HG03060 (cell line): ENCODE data around the gene NPHS2.
"Not testable (repeated sequence)": the region's sequence is repeated elsewhere in the genome, so short reads cannot be mapped to it uniquely, and the experiment has no call there.

ENCODE experiments used
- ATAC-seq: cut with Tn5 transposase; IDR thresholded peaks from one replicate; pipeline ENCODE4 v1.9.1; 2021; ENCODE audit warnings: low read depth, moderate number of reproducible peaks; ENCODE audit not compliant: unreplicated experiment

Gene NPHS2

DNA sequence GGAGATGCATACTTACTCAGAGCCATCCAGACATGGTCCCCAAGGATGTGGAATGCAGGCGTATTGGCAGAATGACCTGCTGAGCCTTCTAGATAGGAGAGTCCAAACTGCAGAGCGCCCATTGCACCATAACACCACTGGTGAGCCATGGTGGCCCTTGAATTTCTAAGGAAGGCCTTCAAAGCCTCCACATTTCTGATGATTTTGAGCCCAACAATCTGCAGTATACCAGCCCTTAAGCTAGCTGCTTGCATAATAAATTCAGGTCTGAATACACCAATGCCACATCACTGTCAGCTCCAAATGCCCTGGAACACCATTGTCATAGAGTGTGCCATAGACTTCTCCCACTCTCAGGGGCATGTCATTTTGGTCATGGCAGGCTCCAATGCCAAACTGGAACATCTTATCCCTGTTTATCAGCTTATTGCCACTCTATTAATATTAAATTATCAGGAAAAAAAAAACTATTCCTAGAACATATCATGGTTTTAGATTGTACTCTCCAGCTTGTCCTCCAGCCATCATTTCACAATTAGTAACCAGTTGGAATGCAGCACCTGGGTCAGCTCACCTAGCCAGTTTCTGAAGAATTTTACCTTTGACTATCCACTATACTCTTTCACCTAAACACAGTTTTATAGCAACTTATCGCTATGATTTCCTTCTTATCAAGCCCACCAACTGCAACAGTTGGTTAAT lies 26.9 kb downstream of the NPHS2 start:
- no peak for ATAC-seq

DNA sequence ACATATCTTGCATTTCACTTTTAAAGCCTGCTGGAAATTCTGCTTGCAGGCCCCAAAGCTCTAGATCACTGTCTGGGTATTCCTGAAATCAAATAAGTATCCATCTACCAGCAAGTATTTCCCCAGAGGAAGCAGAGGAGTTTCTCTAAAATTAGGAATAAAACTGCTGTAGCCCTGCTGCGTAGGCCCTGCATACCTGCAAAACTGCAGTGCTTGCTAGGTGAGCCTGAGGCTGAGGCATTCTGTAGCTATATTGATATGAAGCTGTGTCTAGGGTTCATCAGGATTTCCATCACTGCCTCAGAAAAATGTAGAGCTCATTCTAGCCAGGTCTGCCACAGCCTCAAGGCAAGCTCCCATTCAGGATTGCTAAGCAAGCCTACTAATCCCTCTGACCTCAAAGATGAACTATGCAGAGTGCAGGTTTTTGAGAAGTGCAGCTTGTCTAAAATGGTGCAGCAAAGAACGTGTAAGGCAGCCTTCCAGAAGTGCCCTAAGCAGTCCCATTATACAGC lies 28.7 kb downstream of the NPHS2 start:
- no peak for ATAC-seq

DNA sequence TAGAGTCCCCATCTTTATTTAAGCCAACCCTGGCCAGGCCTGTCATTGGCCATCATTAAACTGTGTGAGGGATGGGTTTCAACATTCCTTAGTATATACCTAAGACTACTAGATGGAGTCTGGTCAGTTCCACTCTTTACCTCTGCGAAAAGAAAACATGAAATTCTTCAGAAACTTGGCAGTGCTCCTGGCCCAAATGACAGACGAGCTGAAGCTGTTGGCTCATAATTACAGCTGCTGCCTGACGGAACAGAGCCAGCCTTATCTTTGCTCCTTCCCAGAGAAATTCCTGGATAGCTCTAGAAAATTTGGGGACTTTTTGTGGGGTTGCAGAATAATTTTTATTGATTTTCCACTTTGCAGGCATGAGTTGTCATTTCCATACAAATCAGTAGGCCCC lies 30.4 kb downstream of the NPHS2 start:
- no peak for ATAC-seq

DNA sequence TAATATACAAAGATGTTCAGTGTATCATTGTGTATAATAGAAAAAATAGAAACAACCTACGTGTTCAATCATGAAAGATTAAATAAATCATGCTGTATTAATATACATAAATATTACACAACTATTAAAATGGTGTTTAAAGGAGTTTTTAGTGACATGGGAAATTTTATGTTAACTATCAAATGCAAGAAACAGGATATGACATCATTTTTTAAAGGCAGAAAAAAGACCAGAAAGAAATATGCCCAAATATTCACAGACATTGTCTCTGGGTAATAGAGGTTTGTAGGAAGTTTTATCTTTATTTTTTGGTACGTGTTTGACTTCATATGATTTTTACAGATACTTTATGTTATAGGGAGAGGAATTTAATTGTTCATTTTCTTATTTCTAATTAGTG lies 34.0 kb downstream of the NPHS2 start:
- ATAC-seq: no peak

DNA sequence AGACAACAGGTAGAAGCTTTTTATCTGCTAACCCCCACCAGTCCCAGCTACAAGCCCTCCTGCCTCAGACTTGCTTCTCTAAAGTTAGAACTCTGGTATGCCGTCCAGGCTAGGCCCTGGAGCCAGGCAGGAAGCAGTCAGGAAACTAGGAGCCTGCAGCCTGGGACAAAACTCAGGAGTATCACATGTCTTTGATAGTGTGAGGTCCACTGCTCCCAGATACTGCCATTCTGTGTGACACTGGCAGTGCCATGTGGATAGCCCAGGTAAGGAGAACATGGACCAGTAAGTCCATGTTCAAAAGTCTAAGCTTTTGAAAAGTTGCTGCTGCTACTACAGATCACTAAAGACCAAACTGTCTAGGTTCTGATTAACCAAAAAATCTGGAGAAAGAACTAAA lies 45.4 kb downstream of the NPHS2 start:
- no peak for ATAC-seq

DNA sequence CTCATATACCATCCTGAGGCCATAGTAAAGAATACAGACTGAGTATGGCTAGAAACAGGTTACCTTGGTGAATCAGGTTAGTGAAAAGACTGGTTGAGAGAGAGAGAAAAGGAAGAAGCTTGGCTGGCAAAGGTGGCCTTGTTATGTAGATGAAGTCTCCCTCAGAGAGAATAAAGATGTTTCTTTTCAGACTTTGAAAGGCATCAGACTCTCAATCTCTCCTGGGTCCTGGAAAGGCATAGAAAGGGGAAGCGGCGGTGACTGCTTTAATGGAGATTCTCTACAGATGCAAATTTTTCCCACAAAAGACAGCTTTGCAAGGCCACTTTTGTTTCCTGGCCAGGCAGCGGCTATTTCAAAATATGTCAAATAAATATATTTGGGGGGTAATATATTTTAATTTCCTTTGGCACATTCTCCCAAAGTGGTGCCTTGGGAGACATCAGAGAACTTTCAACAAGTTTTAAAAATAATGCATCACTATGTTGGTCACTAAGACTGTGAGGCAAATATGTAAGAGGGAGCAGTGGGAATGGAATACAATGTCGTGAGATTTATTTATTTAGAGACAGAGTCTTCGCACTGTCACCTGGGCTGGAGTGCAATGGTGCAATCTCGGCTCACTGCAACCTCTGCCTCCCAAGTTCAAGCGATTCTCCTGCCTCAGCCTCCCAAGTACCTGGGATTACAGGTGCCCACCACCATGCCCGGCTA lies 46.1 kb downstream of the NPHS2 start:
- no peak for ATAC-seq

DNA sequence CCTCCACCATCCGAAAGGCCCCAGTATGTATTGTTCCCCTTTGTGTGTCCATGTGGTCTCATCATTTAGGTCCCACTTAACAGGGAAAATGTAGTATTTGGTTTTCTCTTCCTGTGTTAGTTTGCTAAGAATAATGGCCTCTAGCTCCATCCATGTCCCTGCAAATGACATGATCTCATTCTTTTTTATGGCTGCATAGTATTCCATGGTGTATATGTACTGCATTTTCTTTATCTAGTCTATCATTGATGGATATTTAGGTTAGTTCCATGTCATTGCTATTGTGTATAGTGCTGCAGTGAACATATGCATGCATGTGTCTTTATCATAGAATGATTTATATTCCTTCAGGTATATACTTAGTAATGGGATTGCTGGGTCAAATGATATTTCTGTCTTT lies 57.2 kb downstream of the NPHS2 start:
- not testable (repeated sequence) for ATAC-seq

DNA sequence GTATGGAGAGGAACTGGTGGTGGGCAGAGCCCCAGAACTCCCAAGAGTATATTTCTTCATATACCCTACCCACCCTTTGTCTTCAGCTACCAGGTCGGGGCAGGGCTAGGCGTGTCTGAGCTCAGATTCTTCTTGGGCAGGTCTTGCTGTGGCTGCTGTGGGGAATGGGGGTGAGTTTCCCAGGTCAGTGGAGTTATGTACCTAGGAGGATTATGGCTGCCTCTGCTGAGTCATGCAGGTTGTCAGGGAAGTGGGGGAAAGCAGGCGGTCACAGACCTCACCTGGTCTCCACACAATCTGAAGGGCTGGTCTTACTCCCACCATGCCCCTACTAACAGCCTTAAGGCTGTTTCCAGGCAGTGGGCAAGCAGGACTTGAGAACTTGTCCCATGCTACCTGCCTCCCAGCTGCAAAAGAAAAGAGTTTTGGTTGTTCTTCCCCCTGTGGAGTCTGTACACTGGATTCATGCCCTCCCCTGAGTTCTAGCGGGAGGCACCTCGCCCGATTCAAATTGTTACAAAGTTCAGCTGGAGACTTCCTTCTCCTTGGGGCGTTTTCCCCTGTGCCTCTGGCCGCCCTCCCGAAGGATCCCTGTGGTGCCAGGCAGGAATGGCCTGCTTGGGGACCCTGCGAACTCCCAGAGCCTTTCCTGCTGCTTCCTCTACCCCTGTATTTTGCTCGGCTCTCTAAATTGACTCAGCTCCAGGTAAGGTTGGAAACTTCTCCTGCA lies 58.6 kb downstream of the NPHS2 start:
- no peak for ATAC-seq

DNA sequence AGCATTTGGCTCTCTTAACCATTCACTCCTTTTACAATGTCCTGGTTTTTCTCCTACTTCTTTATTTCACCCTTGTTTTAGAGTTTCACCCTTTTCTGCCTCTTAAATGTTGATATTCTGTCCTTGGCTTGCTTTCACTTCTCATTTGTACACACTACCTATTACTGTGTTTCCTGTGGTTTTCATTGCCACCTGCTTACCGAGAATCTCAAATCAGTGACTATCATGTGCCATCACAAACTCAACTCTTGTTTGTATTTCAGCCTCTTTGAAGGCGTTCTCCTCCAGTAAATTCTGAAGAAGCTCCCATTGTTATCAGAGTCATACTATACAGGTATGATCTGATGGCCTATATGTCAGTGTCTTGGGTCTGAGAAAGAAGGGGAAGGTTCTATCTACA lies 65.7 kb downstream of the NPHS2 start:
- ATAC-seq: peak; percentile 86

DNA sequence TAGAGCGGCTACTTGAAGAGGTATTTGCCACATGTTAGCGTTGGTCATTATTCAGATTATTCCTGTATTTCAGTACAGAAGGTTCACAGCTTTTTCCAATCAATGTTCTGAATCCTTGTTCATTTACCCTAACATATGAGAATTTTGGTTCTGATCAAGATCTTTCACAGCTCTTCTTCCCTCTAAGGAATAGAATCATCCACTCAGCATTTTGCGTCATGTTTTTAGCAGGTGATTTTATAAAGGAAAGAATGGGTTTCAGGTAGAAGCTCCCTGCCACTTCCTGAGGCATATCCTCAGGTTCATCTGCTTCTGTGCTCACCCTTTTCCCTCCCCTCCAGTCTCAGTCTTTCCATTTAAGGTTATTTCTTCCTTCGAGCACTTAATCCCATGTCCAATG lies 66.4 kb downstream of the NPHS2 start:
- ATAC-seq: no peak

DNA sequence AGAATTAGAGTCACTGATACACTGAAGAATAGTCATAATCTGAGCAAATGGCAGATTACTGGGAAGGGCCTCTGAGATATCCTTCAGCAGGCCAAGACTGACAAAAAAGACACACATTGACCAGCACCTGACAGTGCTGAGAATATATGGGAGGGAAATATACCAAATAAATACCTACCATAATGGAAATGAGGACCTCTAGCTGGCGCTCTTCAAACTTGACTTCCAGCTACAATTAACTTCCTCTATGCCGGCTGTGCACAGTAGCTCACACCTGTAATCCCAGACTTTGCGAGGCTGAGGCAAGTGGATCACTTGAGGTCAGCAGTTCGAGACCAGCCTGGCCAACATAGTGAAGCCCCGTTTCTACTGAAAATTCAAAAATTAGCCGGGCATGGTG lies 69.5 kb downstream of the NPHS2 start:
- no peak for ATAC-seq
